K562 (cell line): Measurements from ENCODE around the gene AKAP6. TPM values are rescaled to one million over a fixed set of nuclear protein-coding genes. Genes with fewer than 3 reads are reported as not detected.

Experiments used
- ATAC-seq: fragments of 200-7000 bp; cut with Tn5 transposase; 3 replicates; pipeline ENCODE4 v1.9.1; 2020; ENCODE audit warnings: moderate library complexity
- BruUV-seq: library from RNA; stranded (reverse); fragments of 400-500 nt; replicated peaks from 2 replicates; lab custom pipeline; 2021; lab: Mats Ljungman, UMichigan
- CTCF ChIA-PET: fragments of 300-600 bp; formaldehyde crosslinking; extraction: SDS; loops from one replicate; lab custom pipeline; 2021; ENCODE audit warnings: low intra/inter-chr PET ratio; lab: Yijun Ruan, JAX
- POLR2A ChIA-PET: fragments of 300-600, 350-650 bp; sonication (Branson Sonifier 250); formaldehyde crosslinking; extraction: SDS; loops from one replicate; lab custom pipeline; 2021; ENCODE audit warnings: antibody characterized with exemption, inconsistent platforms; lab: Yijun Ruan, JAX
- DNase-seq, 4 experiments: peaks; one replicate each; pipeline versions ENCODE4 v3.0.0 to v3.0.0-alpha.2; 2011 to 2018; ENCODE audit warnings: low spot score in 3 of 4, mixed read lengths in 3 of 4; ENCODE audit errors: extremely low read depth in 1 of 4
- FAIRE-seq: peaks from 2 replicates; lab custom pipeline; 2011; peaks lifted over from hg19 to GRCh38; lab: Jason Lieb, UNC
- H2AFZ ChIP-seq: 2 replicates; pipeline ENCODE4 v1.6.0; 2011; ENCODE audit warnings: low read depth, low read length, control low read depth, inconsistent platforms
- H3K27ac ChIP-seq: fragments of 200-600 bp; 3 replicates; pipeline ENCODE4 v1.8.0; 2011; ENCODE audit warnings: low read depth, mild to moderate bottlenecking, control low read depth, inconsistent platforms, low read length, moderate library complexity, mixed read lengths; ENCODE audit errors: extremely low read depth
- H3K27me3 ChIP-seq, 2 experiments: fragments of 300-600 bp in 1 of 2; 2 replicates in 1 of 2; 3 replicates in 1 of 2; pipeline versions ENCODE4 v1.6.0 to v1.8.0; 2011; ENCODE audit warnings: inconsistent platforms in 2 of 2, low read length in 2 of 2, mild to moderate bottlenecking in 1 of 2, mixed read lengths in 1 of 2, moderate library complexity in 1 of 2; ENCODE audit not compliant: control insufficient read depth in 2 of 2, insufficient read depth in 2 of 2
- H3K36me3 ChIP-seq: fragments of 300-600 bp; 3 replicates; pipeline ENCODE4 v1.8.0; 2011; ENCODE audit warnings: mild to moderate bottlenecking, low read length, inconsistent platforms; ENCODE audit not compliant: control insufficient read depth, insufficient read depth
- H3K4me1 ChIP-seq, 2 experiments: fragments of 200-600 bp in 1 of 2; replicated peaks in 1 of 2; 2 replicates in 1 of 2; 3 replicates in 1 of 2; pipeline versions ENCODE4 v1.5.1 to v1.8.0; 2011; ENCODE audit warnings: inconsistent platforms in 2 of 2, low read length in 2 of 2, mild to moderate bottlenecking in 1 of 2, mixed read lengths in 1 of 2, moderate library complexity in 1 of 2; ENCODE audit not compliant: control insufficient read depth in 2 of 2, insufficient read depth in 2 of 2
- H3K4me2 ChIP-seq: 2 replicates; pipeline ENCODE4 v1.6.1; 2011; ENCODE audit warnings: low read length, control low read depth, inconsistent platforms, mixed read lengths; ENCODE audit not compliant: insufficient read depth
- H3K4me3 ChIP-seq: fragments of 200-600 bp; sonication (generic), shearing (Covaris generic); 2 replicates; pipeline ENCODE4 v1.5.1; 2016; ENCODE audit warnings: control low read depth, inconsistent platforms
- H3K79me2 ChIP-seq: fragments of 200-600 bp; 3 replicates; pipeline ENCODE4 v1.8.0; 2011; ENCODE audit warnings: low read length, inconsistent platforms; ENCODE audit not compliant: control insufficient read depth, insufficient read depth
- H3K9ac ChIP-seq, 2 experiments: 2 replicates each; pipeline versions ENCODE4 v1.6.0 to v1.6.1; 2011; ENCODE audit warnings: low read depth in 2 of 2, low read length in 2 of 2, control low read depth in 1 of 2, inconsistent platforms in 1 of 2, mild to moderate bottlenecking in 1 of 2, mixed read lengths in 1 of 2; ENCODE audit not compliant: insufficient read depth in 1 of 2
- H3K9me1 ChIP-seq: one replicate; pipeline ENCODE4 v1.6.0; 2011; ENCODE audit warnings: inconsistent platforms, mild to moderate bottlenecking, low read length, moderate library complexity; ENCODE audit not compliant: control insufficient read depth, insufficient read depth
- H3K9me3 ChIP-seq: replicated peaks from 2 replicates; pipeline ENCODE4 v1.5.1; 2011; ENCODE audit warnings: low read depth, low read length, inconsistent platforms; ENCODE audit not compliant: control insufficient read depth, insufficient read depth
- H4K20me1 ChIP-seq: replicated peaks from 2 replicates; pipeline ENCODE4 v1.6.1; 2011; ENCODE audit warnings: low read length, inconsistent platforms, mixed read lengths; ENCODE audit not compliant: control insufficient read depth, insufficient read depth
- ARID2 ChIP-seq: fragments of 450-650 bp; IDR thresholded peaks from 2 replicates; pipeline ENCODE4 v1.6.1; 2017; ENCODE audit warnings: antibody characterized with exemption, mild to moderate bottlenecking
- DNMT1 ChIP-seq: fragments of 450-650 bp; IDR thresholded peaks from 2 replicates; pipeline ENCODE4 v1.6.1; 2016; ENCODE audit warnings: antibody characterized with exemption, mild to moderate bottlenecking
- ELF1 ChIP-seq: fragments of 200-800 bp; sonication (Bioruptor generic); IDR thresholded peaks from 2 replicates; pipeline ENCODE4 v1.6.1; 2016; ENCODE audit warnings: missing genetic modification characterization, missing compliant biosample characterization
- MCM3 ChIP-seq: fragments of 450-650 bp; IDR thresholded peaks from 2 replicates; pipeline ENCODE4 v1.6.1; 2016
- MECOM ChIP-seq: fragments of 250-450 bp; sonication (Bioruptor Pico); IDR thresholded peaks from 2 replicates; pipeline ENCODE4 v1.8.0; 2022; ENCODE audit warnings: inconsistent platforms
- TARDBP ChIP-seq: fragments of 450-650 bp; IDR thresholded peaks from 2 replicates; pipeline ENCODE4 v1.6.1; 2016
- ZNF316 ChIP-seq: fragments of 450-650 bp; IDR thresholded peaks from 2 replicates; pipeline ENCODE4 v1.6.1; 2016
- ZNF766 ChIP-seq: fragments of 200-800 bp; sonication (Bioruptor generic); conservative IDR thresholded peaks from 2 replicates; pipeline ENCODE4 v1.6.1; 2016; ENCODE audit warnings: missing genetic modification characterization, missing compliant biosample characterization
- WGBS: fragments of 100-300 bp; shearing (Covaris generic); methylation state at CpG from one replicate; pipeline ENCODE4 v1.1.6; 2016; ENCODE audit warnings: low coverage, mixed read lengths; ENCODE audit not compliant: insufficient coverage; ENCODE audit errors: missing lambda C conversion rate; 5-methylcytosine and 5-hydroxymethylcytosine counted together
- in situ Hi-C: fragments of 300-500 bp; cut with MboI; formaldehyde crosslinking; loops from 4 replicates; pipeline ENCODE4 v1.15.0; 2018; ENCODE audit warnings: inconsistent platforms, mixed read lengths
- intact Hi-C: fragments of 100-400 bp; cut with micrococcal nuclease; formaldehyde crosslinking; loops from 2 replicates; pipeline ENCODE4 v1.14.2; 2022
- polyA plus RNA-seq, 8 experiments: library from polyadenylated mRNA; depleted of rRNA in 4 of 8; stranded (reverse) in 5 of 8; unstranded in 3 of 8; fragments of >200 nt; fragmentation: Nextera tagmentation in 2 of 8; fragmentation: Illumina TruSeq in 1 of 8; extraction: Ambion mirVana in 2 of 8; extraction: Trizol in 1 of 8; gene quantifications; 2 replicates each; pipeline versions ENCODE4 v1.2.1 to v1.2.3, GENCODE V29; 2011 to 2014; ENCODE audit warnings: inconsistent platforms in 1 of 8, missing spikeins in 1 of 8
- total RNA-seq, 7 experiments: library from RNA; depleted of rRNA in 6 of 7; stranded (reverse); fragments of >200 nt in 6 of 7; fragmentation: Illumina TruSeq in 2 of 7; extraction: Trizol in 2 of 7; gene quantifications; 2 replicates each; pipeline versions ENCODE4 v1.2.1 to v1.2.3, GENCODE V29; 2011 to 2021; ENCODE audit warnings: low replicate concordance in 1 of 7
- TF ChIP-seq, protein P1 (sequence below): sonication (generic); formaldehyde crosslinking; IDR thresholded peaks from 2 replicates; pipeline ENCODE4 v1.8.0; 2023; ENCODE audit warnings: mild to moderate bottlenecking, missing genetic modification reagents
- TF ChIP-seq, protein P2 (sequence below), 2 experiments: IDR thresholded peaks in 1 of 2; conservative IDR thresholded peaks in 1 of 2; 2 replicates each; pipeline ENCODE4 v1.6.1; 2016; ENCODE audit warnings: low read depth in 2 of 2, mild to moderate bottlenecking in 1 of 2, missing compliant biosample characterization in 1 of 2, missing genetic modification characterization in 1 of 2, moderate library complexity in 1 of 2
- TF ChIP-seq, protein P3 (sequence below): fragments of 250-450 bp; sonication (Bioruptor Pico); IDR thresholded peaks from 2 replicates; pipeline ENCODE4 v1.4.0; 2020; ENCODE audit warnings: mild to moderate bottlenecking, moderate library complexity, borderline replicate concordance
- TF ChIP-seq, protein P4 (sequence below), 3 experiments: fragments of 200-800 bp in 1 of 3; fragments of 250-450 bp in 1 of 3; fragments of 450-650 bp in 1 of 3; sonication (Bioruptor Pico) in 1 of 3; sonication (Bioruptor generic) in 1 of 3; formaldehyde crosslinking in 1 of 3; IDR thresholded peaks; 2 replicates each; pipeline versions ENCODE4 v1.6.1 to v1.8.0; 2016 to 2022; ENCODE audit warnings: mild to moderate bottlenecking in 2 of 3, missing genetic modification characterization in 2 of 3, missing compliant biosample characterization in 1 of 3, moderate library complexity in 1 of 3

Gene AKAP6
- total and polyA plus RNA-seq, 9 of the 15 experiments (the other 6 are each of a cell fraction or from before 2014, with no cell fraction given), result 0.03 to 1.7 (median 0.48) TPM

DNA sequence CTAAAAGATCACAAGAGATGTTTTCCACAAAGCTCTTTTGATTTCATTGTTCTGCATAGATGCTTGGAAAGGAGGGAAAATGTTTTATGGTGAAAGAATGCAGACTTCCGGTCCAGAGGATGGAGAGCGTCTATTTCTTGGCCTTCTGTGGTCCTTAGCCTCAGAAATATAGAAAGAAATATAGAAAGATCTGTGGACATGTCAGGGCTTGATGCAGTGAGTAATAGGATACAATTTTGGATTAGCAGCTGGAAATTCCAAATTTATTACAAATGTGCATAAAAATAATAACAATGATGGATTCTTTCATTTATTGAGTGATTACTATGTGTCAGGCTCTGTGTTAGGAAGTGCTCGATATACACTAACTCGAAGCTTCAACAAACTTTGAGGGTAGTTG is 20.2 kb downstream of the AKAP6 start:
- intact Hi-C loops, result no loop called here
- no peak for DNase-seq
- in situ Hi-C loops, result no loop called here
- TF ChIP-seq TARDBP, result no peak
- TF ChIP-seq, protein P1, sequence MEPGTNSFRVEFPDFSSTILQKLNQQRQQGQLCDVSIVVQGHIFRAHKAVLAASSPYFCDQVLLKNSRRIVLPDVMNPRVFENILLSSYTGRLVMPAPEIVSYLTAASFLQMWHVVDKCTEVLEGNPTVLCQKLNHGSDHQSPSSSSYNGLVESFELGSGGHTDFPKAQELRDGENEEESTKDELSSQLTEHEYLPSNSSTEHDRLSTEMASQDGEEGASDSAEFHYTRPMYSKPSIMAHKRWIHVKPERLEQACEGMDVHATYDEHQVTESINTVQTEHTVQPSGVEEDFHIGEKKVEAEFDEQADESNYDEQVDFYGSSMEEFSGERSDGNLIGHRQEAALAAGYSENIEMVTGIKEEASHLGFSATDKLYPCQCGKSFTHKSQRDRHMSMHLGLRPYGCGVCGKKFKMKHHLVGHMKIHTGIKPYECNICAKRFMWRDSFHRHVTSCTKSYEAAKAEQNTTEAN (CRISPR knock-in tag), result no peak
- TF ChIP-seq, protein P2, sequence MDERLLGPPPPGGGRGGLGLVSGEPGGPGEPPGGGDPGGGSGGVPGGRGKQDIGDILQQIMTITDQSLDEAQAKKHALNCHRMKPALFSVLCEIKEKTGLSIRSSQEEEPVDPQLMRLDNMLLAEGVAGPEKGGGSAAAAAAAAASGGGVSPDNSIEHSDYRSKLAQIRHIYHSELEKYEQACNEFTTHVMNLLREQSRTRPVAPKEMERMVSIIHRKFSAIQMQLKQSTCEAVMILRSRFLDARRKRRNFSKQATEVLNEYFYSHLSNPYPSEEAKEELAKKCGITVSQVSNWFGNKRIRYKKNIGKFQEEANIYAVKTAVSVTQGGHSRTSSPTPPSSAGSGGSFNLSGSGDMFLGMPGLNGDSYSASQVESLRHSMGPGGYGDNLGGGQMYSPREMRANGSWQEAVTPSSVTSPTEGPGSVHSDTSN (CRISPR knock-in tag; IDR thresholded peaks at IDR 0.05; ENCODE audit: low read depth), result no peak
- TF ChIP-seq, protein P2 (tag; conservative IDR thresholded peaks at IDR 0.05; ENCODE audit: low read depth), result no peak
- no peak for TF ChIP-seq ARID2
- no peak for TF ChIP-seq DNMT1
- no peak for TF ChIP-seq MCM3
- TF ChIP-seq ZNF766 (CRISPR knock-in tag), result no peak
- TF ChIP-seq MECOM, result no peak
- TF ChIP-seq ZNF316, result no peak
- TF ChIP-seq, protein P3, sequence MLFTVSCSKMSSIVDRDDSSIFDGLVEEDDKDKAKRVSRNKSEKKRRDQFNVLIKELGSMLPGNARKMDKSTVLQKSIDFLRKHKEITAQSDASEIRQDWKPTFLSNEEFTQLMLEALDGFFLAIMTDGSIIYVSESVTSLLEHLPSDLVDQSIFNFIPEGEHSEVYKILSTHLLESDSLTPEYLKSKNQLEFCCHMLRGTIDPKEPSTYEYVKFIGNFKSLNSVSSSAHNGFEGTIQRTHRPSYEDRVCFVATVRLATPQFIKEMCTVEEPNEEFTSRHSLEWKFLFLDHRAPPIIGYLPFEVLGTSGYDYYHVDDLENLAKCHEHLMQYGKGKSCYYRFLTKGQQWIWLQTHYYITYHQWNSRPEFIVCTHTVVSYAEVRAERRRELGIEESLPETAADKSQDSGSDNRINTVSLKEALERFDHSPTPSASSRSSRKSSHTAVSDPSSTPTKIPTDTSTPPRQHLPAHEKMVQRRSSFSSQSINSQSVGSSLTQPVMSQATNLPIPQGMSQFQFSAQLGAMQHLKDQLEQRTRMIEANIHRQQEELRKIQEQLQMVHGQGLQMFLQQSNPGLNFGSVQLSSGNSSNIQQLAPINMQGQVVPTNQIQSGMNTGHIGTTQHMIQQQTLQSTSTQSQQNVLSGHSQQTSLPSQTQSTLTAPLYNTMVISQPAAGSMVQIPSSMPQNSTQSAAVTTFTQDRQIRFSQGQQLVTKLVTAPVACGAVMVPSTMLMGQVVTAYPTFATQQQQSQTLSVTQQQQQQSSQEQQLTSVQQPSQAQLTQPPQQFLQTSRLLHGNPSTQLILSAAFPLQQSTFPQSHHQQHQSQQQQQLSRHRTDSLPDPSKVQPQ, result no peak
- TF ChIP-seq, protein P4, sequence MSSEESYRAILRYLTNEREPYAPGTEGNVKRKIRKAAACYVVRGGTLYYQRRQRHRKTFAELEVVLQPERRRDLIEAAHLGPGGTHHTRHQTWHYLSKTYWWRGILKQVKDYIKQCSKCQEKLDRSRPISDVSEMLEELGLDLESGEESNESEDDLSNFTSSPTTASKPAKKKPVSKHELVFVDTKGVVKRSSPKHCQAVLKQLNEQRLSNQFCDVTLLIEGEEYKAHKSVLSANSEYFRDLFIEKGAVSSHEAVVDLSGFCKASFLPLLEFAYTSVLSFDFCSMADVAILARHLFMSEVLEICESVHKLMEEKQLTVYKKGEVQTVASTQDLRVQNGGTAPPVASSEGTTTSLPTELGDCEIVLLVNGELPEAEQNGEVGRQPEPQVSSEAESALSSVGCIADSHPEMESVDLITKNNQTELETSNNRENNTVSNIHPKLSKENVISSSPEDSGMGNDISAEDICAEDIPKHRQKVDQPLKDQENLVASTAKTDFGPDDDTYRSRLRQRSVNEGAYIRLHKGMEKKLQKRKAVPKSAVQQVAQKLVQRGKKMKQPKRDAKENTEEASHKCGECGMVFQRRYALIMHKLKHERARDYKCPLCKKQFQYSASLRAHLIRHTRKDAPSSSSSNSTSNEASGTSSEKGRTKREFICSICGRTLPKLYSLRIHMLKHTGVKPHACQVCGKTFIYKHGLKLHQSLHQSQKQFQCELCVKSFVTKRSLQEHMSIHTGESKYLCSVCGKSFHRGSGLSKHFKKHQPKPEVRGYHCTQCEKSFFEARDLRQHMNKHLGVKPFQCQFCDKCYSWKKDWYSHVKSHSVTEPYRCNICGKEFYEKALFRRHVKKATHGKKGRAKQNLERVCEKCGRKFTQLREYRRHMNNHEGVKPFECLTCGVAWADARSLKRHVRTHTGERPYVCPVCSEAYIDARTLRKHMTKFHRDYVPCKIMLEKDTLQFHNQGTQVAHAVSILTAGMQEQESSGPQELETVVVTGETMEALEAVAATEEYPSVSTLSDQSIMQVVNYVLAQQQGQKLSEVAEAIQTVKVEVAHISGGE (CRISPR knock-in tag; IDR thresholded peaks at IDR 0.05), result no peak
- TF ChIP-seq ELF1, result no peak

More for the DNA sequence above, 20.2 kb downstream of the AKAP6 start:
- H3K27me3 ChIP-seq, result no peaks in the 10 kb centered on the region
- H4K20me1 ChIP-seq, result no peaks in the 10 kb centered on the region
- H3K79me2 ChIP-seq, result no peaks in the 10 kb centered on the region
- ChIA-PET CTCF (no interaction called here), POLR2A (interaction anchor here (1.7 kb wide), 1 partner anchor 18 kb away, joined by 3 read pairs; no protein-coding TSS in a partner anchor)
- H3K4me3 ChIP-seq, result no peak overlapping the region
- no peak overlapping the region for H3K4me2 ChIP-seq
- H3K4me1 ChIP-seq, result no peaks in the 10 kb centered on the region
- no TSS peak for BruUV-seq
- H2AFZ ChIP-seq, result no peak overlapping the region
- no peak for ATAC-seq
- H3K36me3 ChIP-seq, result no peaks in the 10 kb centered on the region
- no peaks in the 10 kb centered on the region for H3K9me3 ChIP-seq
- no peak overlapping the region for H3K9ac ChIP-seq
- WGBS, result 49% methylated on average over 4 of the region's 4 CpGs
- H3K9me1 ChIP-seq, result no peaks in the 10 kb centered on the region
- no peak overlapping the region for H3K27ac ChIP-seq
- no peak for FAIRE-seq
